Spleen (tissue), 11 donors: ENCODE data around the gene FSTL4. TPM values are rescaled to one million over a fixed set of nuclear protein-coding genes. Genes with fewer than 3 reads are reported as not detected.

ENCODE experiments used
- DNase-seq: peaks from one replicate; pipeline ENCODE4 v3.0.0-alpha.2; 2020
- H3K27ac ChIP-seq, 8 donors: fragments of 200-600 bp; sonication (generic) in 7 of 8; 1 replicate in 4 of 8; 2 replicates in 4 of 8; pipeline versions ENCODE4 v1.5.0 to v1.8.0; 2016 to 2021; ENCODE audit warnings: inconsistent platforms in 4 of 8, mild to moderate bottlenecking in 4 of 8, moderate library complexity in 1 of 8
- H3K27me3 ChIP-seq, 7 donors: fragments of 200-600 bp; sonication (generic) in 6 of 7; replicated peaks in 1 of 7; 1 replicate in 4 of 7; 2 replicates in 3 of 7; pipeline versions ENCODE4 v1.5.0 to v1.8.0; 2016 to 2021; ENCODE audit warnings: inconsistent platforms in 3 of 7, mild to moderate bottlenecking in 1 of 7
- H3K36me3 ChIP-seq, 6 donors: fragments of 200-600 bp; sonication (generic) in 5 of 6; 1 replicate in 4 of 6; 2 replicates in 2 of 6; pipeline versions ENCODE4 v1.5.0 to v1.8.0; 2016 to 2021; ENCODE audit warnings: inconsistent platforms in 2 of 6
- H3K4me1 ChIP-seq, 6 donors: fragments of 200-600 bp; sonication (generic) in 5 of 6; 1 replicate in 3 of 6; 2 replicates in 3 of 6; pipeline versions ENCODE4 v1.5.0 to v1.8.0; 2016 to 2021; ENCODE audit warnings: inconsistent platforms in 3 of 6
- H3K4me3 ChIP-seq, 8 donors: fragments of 200-600 bp; sonication (generic) in 7 of 8; 1 replicate in 4 of 8; 2 replicates in 4 of 8; pipeline versions ENCODE4 v1.5.0 to v1.8.0; 2016 to 2021; ENCODE audit warnings: inconsistent platforms in 4 of 8, mild to moderate bottlenecking in 4 of 8, moderate library complexity in 2 of 8
- H3K9me3 ChIP-seq, 8 donors: fragments of 200-600 bp; sonication (generic) in 7 of 8; 1 replicate in 4 of 8; 2 replicates in 4 of 8; pipeline versions ENCODE4 v1.5.0 to v1.8.0; 2016 to 2021; ENCODE audit warnings: inconsistent platforms in 4 of 8
- POLR2A ChIP-seq, 3 donors: fragments of 450-650 bp; IDR thresholded peaks; one replicate each; pipeline ENCODE4 v1.5.1; 2017; ENCODE audit warnings: antibody characterized with exemption in 3 of 3, mild to moderate bottlenecking in 1 of 3
- POLR2AphosphoS5 ChIP-seq, 3 donors: sonication (generic); formaldehyde crosslinking; IDR thresholded peaks; one replicate each; pipeline ENCODE4 v1.5.1; 2017; ENCODE audit warnings: antibody characterized with exemption in 3 of 3
- WGBS, 5 donors: extraction: QIAGEN DNeasy Blood & Tissue Kit in 3 of 5; methylation state at CpG; one replicate each; pipeline versions ENCODE4 v1.1.5 to v1.1.7; 2013 to 2018; 5-methylcytosine and 5-hydroxymethylcytosine counted together
- intact Hi-C: fragments of 100-400 bp; cut with DNase I; formaldehyde crosslinking; loops from one replicate; pipeline ENCODE4 v1.15.0; 2023; ENCODE audit warnings: low total_unique reads
- polyA plus RNA-seq, 3 donors: library from polyadenylated mRNA; stranded (reverse); fragments of 200-250 nt; gene quantifications; one replicate each; pipeline ENCODE4 v1.2.1, GENCODE V29; 2013
- total RNA-seq, 7 donors: library from RNA; depleted of rRNA in 3 of 7; stranded (reverse); fragments of >200 nt in 3 of 7; fragmentation: NEBNext Ultra II Directional in 4 of 7; extraction: Animal tissue kit (Norgen Biotek cat#: 25700) in 4 of 7; gene quantifications; one replicate each; pipeline versions ENCODE4 v1.1.0 to v1.2.1, GENCODE V29; 2016 to 2021
- TF ChIP-seq, protein P1 (sequence below), 11 experiments: fragments of 200-600 bp in 7 of 11; fragments of 450-650 bp in 4 of 11; sonication (generic) in 4 of 11; IDR thresholded peaks in 8 of 11; conservative IDR thresholded peaks in 3 of 11; 1 replicate in 7 of 11; 2 replicates in 4 of 11; pipeline versions ENCODE4 v1.4.0 to v1.8.0; 2016 to 2021; ENCODE audit warnings: antibody characterized with exemption in 11 of 11, inconsistent platforms in 4 of 11, mild to moderate bottlenecking in 1 of 11
- donor health status: healthy with polysubstance abuse.
- donor health status: DM: no; HTN: no; CAD: no; lungs with moderate emphysema.
- donor health status: DM: no; HTN: no; CAD: no.
- donor health status: Bipolar disorder and iron deficiency.
- donor health status: healthy.
- donor health status: DM: no; HTN: no; CAD: no.
- donor health status: DM: yes; HTN: yes; CAD: no.

Gene FSTL4
- total and polyA plus RNA-seq, 10 donors, result under 0.01 to 1.0 (median 0.37) TPM; not detected in 4

DNA sequence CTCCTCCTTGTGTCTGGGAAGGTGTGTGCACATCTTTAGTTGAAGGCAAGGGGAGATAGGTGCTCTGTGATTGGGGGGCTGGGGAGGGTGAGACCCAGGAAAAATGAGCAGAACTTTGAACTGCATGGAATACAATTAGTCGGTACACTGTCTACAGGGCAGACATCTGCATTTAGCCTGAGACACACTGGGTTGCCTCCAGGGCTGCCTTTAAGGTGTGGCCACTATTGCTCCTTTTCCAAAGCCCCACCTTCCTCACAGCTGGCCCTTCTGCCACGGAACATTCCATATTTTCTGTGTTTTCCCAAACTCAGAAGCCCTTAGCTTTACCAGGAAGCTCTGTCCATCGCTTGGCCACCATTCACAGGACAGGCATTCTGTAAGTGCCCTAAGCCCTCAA is 312.6 kb downstream of the FSTL4 start:
- H3K4me3 ChIP-seq, result no peak overlapping the region
- H3K27ac ChIP-seq, result no peak overlapping the region
- peaks cover 0 to 12% (median 0%) of the 10 kb centered on the region in 7 donors for H3K27me3 ChIP-seq
- no peaks in the 10 kb centered on the region for H3K36me3 ChIP-seq
- 75 to 94% (median 83%) methylated on average over 3 of the region's 3 CpGs for WGBS, 5 donors
- no peaks in the 10 kb centered on the region for H3K9me3 ChIP-seq
- no peaks in the 10 kb centered on the region for H3K4me1 ChIP-seq
- TF ChIP-seq POLR2AphosphoS5 (IDR thresholded peaks at IDR 0.05), result no peak
- TF ChIP-seq, protein P1, sequence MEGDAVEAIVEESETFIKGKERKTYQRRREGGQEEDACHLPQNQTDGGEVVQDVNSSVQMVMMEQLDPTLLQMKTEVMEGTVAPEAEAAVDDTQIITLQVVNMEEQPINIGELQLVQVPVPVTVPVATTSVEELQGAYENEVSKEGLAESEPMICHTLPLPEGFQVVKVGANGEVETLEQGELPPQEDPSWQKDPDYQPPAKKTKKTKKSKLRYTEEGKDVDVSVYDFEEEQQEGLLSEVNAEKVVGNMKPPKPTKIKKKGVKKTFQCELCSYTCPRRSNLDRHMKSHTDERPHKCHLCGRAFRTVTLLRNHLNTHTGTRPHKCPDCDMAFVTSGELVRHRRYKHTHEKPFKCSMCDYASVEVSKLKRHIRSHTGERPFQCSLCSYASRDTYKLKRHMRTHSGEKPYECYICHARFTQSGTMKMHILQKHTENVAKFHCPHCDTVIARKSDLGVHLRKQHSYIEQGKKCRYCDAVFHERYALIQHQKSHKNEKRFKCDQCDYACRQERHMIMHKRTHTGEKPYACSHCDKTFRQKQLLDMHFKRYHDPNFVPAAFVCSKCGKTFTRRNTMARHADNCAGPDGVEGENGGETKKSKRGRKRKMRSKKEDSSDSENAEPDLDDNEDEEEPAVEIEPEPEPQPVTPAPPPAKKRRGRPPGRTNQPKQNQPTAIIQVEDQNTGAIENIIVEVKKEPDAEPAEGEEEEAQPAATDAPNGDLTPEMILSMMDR (IDR thresholded peaks at IDR 0.05 in 8 of 11, conservative IDR thresholded peaks at IDR 0.05 in 3 of 11), result no peak
- DNase-seq, result no peak
- intact Hi-C loops, result no loop called here

DNA sequence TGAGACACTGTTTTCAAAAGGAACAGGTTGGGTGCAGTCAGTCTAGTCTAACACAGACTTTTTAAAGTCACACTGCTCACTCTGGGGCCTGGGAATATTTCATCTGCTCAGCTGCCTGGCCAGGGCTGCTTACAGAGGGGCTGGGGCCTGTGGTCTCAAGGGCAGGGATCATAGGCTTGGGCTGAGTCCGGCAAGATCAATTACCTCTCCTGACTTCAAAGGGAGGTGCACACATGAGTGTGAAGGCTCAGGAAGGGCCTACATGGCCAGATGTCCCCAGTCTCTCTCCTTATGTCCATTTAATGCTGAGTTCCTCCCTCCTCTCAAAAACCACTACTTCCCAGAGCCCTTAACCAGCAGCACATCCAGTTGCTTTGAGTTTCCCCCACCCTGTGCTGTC is 313.3 kb downstream of the FSTL4 start:
- DNase-seq, result no peak
- TF ChIP-seq POLR2A (IDR thresholded peaks at IDR 0.05), result no peak
- TF ChIP-seq POLR2AphosphoS5 (IDR thresholded peaks at IDR 0.05), result no peak
- TF ChIP-seq, protein P1 (IDR thresholded peaks at IDR 0.05 in 8 of 11, conservative IDR thresholded peaks at IDR 0.05 in 3 of 11), result no peak
- WGBS, 5 donors, result 50 to 84% (median 80%) methylated on average over 1 of the region's 1 CpG; no CpG with 5 or more reads in 1 of the 5 donors
- intact Hi-C loops, result no loop called here
- Histone ChIP-seq H3K27me3 (peaks cover 0 to 12% (median 0%) of the 10 kb centered on the region in 7 donors), H3K4me3 (no peak overlapping the region), H3K27ac (no peak overlapping the region), H3K36me3 (no peaks in the 10 kb centered on the region), H3K9me3 (no peaks in the 10 kb centered on the region), H3K4me1 (no peaks in the 10 kb centered on the region)

DNA sequence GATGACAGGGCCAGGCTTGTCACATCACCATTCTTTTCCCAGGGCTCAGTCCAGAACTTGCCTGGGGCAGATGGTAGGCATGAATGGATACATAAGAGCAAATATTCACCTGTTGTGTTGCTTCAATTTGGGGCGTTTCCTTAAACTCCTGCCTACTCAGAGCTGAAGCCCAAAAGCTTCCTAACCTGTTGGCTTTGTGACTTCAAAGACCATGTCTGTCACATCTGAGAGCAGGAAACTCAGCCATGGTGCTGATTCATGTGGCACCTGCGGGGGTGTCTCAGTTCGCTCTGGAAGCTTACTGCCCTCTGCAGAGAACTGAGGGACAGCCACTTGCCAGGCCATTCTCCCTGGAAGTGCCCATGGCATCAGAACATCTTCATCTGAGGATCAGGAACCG is 313.9 kb downstream of the FSTL4 start:
- no peak overlapping the region for H3K27ac ChIP-seq
- peaks cover 0 to 12% (median 0%) of the 10 kb centered on the region in 7 donors for H3K27me3 ChIP-seq
- TF ChIP-seq POLR2AphosphoS5 (IDR thresholded peaks at IDR 0.05) (no peak), POLR2A (IDR thresholded peaks at IDR 0.05) (no peak)
- TF ChIP-seq, protein P1 (IDR thresholded peaks at IDR 0.05 in 8 of 11, conservative IDR thresholded peaks at IDR 0.05 in 3 of 11), result no peak
- 67 to 85% (median 73%) methylated on average over 2 to 4 of the region's 4 CpGs for WGBS, 5 donors
- intact Hi-C loops, result no loop called here
- no peak overlapping the region for H3K4me3 ChIP-seq
- no peaks in the 10 kb centered on the region for H3K9me3 ChIP-seq
- H3K4me1 ChIP-seq, result no peaks in the 10 kb centered on the region
- no peaks in the 10 kb centered on the region for H3K36me3 ChIP-seq
- no peak for DNase-seq

DNA sequence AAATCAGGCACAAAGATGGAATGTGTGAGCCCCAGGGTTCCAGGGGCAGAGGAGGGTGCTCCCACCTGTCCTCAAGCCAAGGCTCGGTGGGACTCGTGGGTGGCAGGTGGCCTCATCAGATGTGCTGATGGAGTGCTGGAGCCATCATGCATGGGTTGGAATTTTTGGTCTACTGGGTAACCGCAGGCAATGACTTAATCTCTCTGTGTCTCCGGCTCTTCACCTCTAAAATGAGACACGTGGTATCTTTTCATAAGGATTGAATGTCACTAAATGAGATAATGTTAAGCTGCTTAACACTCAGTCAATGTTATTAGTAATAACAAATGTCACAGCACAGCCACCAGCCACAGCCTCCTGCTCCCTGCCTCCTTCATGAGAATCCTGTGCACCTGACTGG is 315.0 kb downstream of the FSTL4 start:
- no peak overlapping the region for H3K27ac ChIP-seq
- no peak overlapping the region for H3K4me3 ChIP-seq
- no peaks in the 10 kb centered on the region for H3K9me3 ChIP-seq
- H3K27me3 ChIP-seq, result peaks cover 0 to 12% (median 0%) of the 10 kb centered on the region in 7 donors
- TF ChIP-seq POLR2A (IDR thresholded peaks at IDR 0.05), result no peak
- TF ChIP-seq, protein P1 (IDR thresholded peaks at IDR 0.05 in 8 of 11, conservative IDR thresholded peaks at IDR 0.05 in 3 of 11), result no peak
- no peak for TF ChIP-seq POLR2AphosphoS5 (IDR thresholded peaks at IDR 0.05)
- intact Hi-C loops, result no loop called here
- H3K36me3 ChIP-seq, result no peaks in the 10 kb centered on the region
- WGBS, 5 donors, result 85 to 95% (median 91%) methylated on average over 5 of the region's 5 CpGs
- no peaks in the 10 kb centered on the region for H3K4me1 ChIP-seq
- no peak for DNase-seq
